ENCODE results near the gene SLC49A3. TPM values are rescaled to one million over a fixed set of nuclear protein-coding genes. Genes with fewer than 3 reads are reported as not detected.
"Not testable (repeated sequence)": the region's sequence is repeated elsewhere in the genome, so short reads cannot be mapped to it uniquely, and the experiment has no call there.

Gene SLC49A3
- total RNA-seq, 2 experiments from 2014 or later: 0.22 to 0.91 TPM

DNA sequence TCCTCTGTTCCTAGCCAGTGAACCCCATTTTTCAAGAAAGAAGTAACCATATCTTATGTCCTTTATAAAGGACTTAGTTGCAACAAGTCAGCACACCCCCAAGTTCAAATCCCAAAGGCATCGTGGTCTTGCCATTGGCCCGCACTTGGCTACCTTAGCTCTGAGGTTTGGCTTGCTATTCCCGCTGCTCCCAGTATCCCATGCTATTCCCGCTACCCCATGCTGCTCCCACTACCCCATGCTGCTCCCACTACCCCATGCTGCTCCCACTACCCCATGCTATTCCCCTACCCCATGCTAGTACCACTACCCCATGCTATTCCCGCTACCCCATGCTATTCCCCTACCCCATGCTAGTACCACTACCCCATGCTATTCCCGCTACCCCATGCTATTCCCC lies 20.7 kb downstream of the SLC49A3 start:
- ATAC-seq (ENCODE audit: poor library complexity); H3K9me3 ChIP-seq (ENCODE audit: control insufficient read depth in 1 of 2, insufficient read depth in 1 of 2, low read length in 2 of 2); H3K27me3 ChIP-seq (ENCODE audit: control insufficient read depth in 1 of 2, insufficient read depth in 2 of 2, low read length in 2 of 2); DNase-seq; H3K4me3 Mint-ChIP-seq; CTCF ChIA-PET; H3K27ac ChIP-seq (ENCODE audit: low read depth in 1 of 2, low read length in 2 of 2); H3K4me1 Mint-ChIP-seq (ENCODE audit: low read depth); H3K27ac Mint-ChIP-seq; H3K27me3 Mint-ChIP-seq; intact Hi-C loops (cut with DNase I, micrococcal nuclease); POLR2A ChIA-PET; H3K4me3 ChIP-seq (ENCODE audit: low read length); H3K9me3 Mint-ChIP-seq: not testable (repeated sequence)
- Histone ChIP-seq H3K4me1 (ENCODE audit: insufficient read depth, low read length) (peaks cover 20% of the 10 kb centered on the region), H3K36me3 (ENCODE audit: insufficient read depth, low read length) (peaks cover 22% of the 10 kb centered on the region)
- H3K36me3 Mint-ChIP-seq (ENCODE audit: low read depth): peaks cover 27% of the 10 kb centered on the region

DNA sequence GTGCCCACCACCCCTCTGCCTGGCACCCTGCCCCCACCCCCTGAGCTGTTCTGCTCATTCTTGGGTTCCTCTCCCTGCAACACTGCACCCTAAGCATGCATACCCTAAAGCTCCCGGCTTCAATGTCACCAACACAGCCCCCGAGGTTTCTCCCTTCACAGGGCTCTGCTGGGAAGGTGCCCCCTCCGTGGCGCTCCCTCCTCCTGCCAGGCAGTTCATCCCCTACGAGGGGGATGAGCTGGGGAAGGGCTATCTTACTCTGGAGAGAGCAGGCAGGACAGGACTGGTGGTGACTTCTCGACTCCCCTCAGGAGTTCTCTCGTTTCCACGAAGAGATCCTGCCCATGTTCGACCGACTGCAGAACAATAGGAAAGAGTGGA lies 21.4 kb downstream of the SLC49A3 start:
- Histone ChIP-seq H3K9me3 (ENCODE audit: control insufficient read depth in 1 of 2, insufficient read depth in 1 of 2, low read length in 2 of 2) (no peaks in the 10 kb centered on the region), H3K27ac (ENCODE audit: low read depth in 1 of 2, low read length in 2 of 2) (no peak overlapping the region), H3K4me1 (ENCODE audit: insufficient read depth, low read length) (peaks cover 22% of the 10 kb centered on the region), H3K36me3 (ENCODE audit: insufficient read depth, low read length) (peaks cover 21% of the 10 kb centered on the region), H3K27me3 (ENCODE audit: control insufficient read depth in 1 of 2, insufficient read depth in 2 of 2, low read length in 2 of 2) (no peaks in the 10 kb centered on the region), H3K4me3 (ENCODE audit: low read length) (no peak overlapping the region)
- intact Hi-C loops (cut with DNase I, micrococcal nuclease): no loop called here
- no peak overlapping the region for H3K4me3 Mint-ChIP-seq
- peaks cover 24% of the 10 kb centered on the region for H3K36me3 Mint-ChIP-seq (ENCODE audit: low read depth)
- H3K27ac Mint-ChIP-seq: no peak overlapping the region
- TF ChIP-seq, protein P1, sequence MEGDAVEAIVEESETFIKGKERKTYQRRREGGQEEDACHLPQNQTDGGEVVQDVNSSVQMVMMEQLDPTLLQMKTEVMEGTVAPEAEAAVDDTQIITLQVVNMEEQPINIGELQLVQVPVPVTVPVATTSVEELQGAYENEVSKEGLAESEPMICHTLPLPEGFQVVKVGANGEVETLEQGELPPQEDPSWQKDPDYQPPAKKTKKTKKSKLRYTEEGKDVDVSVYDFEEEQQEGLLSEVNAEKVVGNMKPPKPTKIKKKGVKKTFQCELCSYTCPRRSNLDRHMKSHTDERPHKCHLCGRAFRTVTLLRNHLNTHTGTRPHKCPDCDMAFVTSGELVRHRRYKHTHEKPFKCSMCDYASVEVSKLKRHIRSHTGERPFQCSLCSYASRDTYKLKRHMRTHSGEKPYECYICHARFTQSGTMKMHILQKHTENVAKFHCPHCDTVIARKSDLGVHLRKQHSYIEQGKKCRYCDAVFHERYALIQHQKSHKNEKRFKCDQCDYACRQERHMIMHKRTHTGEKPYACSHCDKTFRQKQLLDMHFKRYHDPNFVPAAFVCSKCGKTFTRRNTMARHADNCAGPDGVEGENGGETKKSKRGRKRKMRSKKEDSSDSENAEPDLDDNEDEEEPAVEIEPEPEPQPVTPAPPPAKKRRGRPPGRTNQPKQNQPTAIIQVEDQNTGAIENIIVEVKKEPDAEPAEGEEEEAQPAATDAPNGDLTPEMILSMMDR (IDR thresholded peaks at IDR 0.05): no peak
- CTCF ChIA-PET: no interaction called here
- ATAC-seq (ENCODE audit: poor library complexity): no peak
- H3K27me3 Mint-ChIP-seq: no peaks in the 10 kb centered on the region
- no peaks in the 10 kb centered on the region for H3K9me3 Mint-ChIP-seq
- H3K4me1 Mint-ChIP-seq (ENCODE audit: low read depth): peaks cover 10% of the 10 kb centered on the region
- no peak for DNase-seq
- POLR2A ChIA-PET: no interaction called here

DNA sequence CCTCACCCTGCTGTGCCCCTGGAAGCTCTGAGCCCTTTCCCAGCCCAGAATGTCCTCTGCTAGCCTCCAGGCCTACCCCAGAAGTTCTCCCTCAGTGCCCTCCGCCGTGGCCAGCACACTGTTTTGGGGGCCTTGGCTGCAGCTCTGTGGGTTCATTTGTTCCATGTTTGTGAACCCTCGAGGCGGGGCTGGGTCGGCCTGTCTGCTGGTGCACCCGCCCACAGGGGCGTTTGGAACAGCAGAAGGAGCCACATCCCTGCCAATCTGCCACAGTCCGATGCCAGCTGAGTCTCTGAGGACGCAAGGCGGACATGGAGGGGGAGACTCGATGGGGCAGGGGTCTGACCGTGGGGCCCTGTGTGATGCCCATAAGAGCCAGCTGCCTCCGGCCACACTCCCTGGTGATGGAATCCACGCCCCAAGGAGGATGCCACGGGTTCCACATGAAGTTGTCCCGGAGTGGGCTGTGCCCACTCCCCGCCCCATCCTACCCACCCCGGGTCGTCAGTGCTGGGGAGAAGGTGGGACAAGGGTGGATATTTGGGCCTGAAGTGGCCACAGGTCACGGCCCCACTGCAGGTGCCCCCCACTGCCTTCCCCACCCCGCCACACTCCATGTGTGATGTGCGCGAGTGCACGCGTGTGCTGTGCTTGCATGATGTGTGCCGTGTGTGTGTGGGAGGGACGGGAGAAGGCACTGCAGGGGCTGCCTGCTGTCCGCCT lies 22.0 kb downstream of the SLC49A3 start:
- no peak for ATAC-seq (ENCODE audit: poor library complexity)
- Histone ChIP-seq H3K36me3 (ENCODE audit: insufficient read depth, low read length) (peaks cover 15% of the 10 kb centered on the region), H3K27me3 (ENCODE audit: control insufficient read depth in 1 of 2, insufficient read depth in 2 of 2, low read length in 2 of 2) (no peaks in the 10 kb centered on the region), H3K27ac (ENCODE audit: low read depth in 1 of 2, low read length in 2 of 2) (no peak overlapping the region), H3K4me3 (ENCODE audit: low read length) (no peak overlapping the region), H3K9me3 (ENCODE audit: control insufficient read depth in 1 of 2, insufficient read depth in 1 of 2, low read length in 2 of 2) (no peaks in the 10 kb centered on the region), H3K4me1 (ENCODE audit: insufficient read depth, low read length) (peaks cover 22% of the 10 kb centered on the region)
- peaks cover 19% of the 10 kb centered on the region for H3K36me3 Mint-ChIP-seq (ENCODE audit: low read depth)
- TF ChIP-seq, protein P1 (IDR thresholded peaks at IDR 0.05): no peak
- H3K27me3 Mint-ChIP-seq: no peaks in the 10 kb centered on the region
- intact Hi-C loops (cut with DNase I, micrococcal nuclease): no loop called here
- H3K27ac Mint-ChIP-seq: no peak overlapping the region
- H3K4me1 Mint-ChIP-seq (ENCODE audit: low read depth): peaks cover 10% of the 10 kb centered on the region
- no peaks in the 10 kb centered on the region for H3K9me3 Mint-ChIP-seq
- POLR2A ChIA-PET: no interaction called here
- DNase-seq: no peak
- CTCF ChIA-PET: interaction anchor here (1.4 kb wide), 1 partner anchor 7 kb away, joined by 5 read pairs; the partner anchor contains the start of genes ATP5ME and MYL5
- H3K4me3 Mint-ChIP-seq: no peak overlapping the region

DNA sequence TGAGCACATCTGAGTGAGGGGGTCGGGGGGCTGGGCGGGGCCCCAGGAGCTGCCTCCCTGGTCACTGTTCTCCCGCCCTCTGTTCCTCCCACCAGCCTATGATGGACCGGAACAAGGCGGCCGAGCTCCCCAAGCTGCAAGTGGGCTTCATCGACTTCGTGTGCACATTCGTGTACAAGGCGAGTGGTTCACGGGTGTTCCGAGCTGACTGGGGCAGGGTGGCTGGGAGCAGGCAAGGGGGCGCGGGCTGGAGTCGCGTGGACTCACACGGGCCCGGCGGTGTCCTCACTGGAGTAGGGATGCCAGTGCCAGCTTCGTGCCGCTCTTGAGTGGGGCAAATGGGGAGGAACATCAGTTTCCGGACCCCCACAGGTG lies 22.5 kb downstream of the SLC49A3 start:
- Histone ChIP-seq H3K27me3 (ENCODE audit: control insufficient read depth in 1 of 2, insufficient read depth in 2 of 2, low read length in 2 of 2) (no peaks in the 10 kb centered on the region), H3K36me3 (ENCODE audit: insufficient read depth, low read length) (peaks cover 10% of the 10 kb centered on the region), H3K4me3 (ENCODE audit: low read length) (no peak overlapping the region), H3K27ac (ENCODE audit: low read depth in 1 of 2, low read length in 2 of 2) (no peak overlapping the region), H3K9me3 (ENCODE audit: control insufficient read depth in 1 of 2, insufficient read depth in 1 of 2, low read length in 2 of 2) (no peaks in the 10 kb centered on the region), H3K4me1 (ENCODE audit: insufficient read depth, low read length) (peaks cover 22% of the 10 kb centered on the region)
- ATAC-seq (ENCODE audit: poor library complexity) (no peak), DNase-seq (no peak)
- H3K27ac Mint-ChIP-seq: no peak overlapping the region
- H3K9me3 Mint-ChIP-seq: no peaks in the 10 kb centered on the region
- H3K4me1 Mint-ChIP-seq (ENCODE audit: low read depth): peaks cover 10% of the 10 kb centered on the region
- ChIA-PET POLR2A (interaction anchor here (4.3 kb wide), 1 partner anchor 8 kb away, joined by 64 read pairs; the partner anchor contains the start of genes ATP5ME and MYL5), CTCF (interaction anchor here (1.4 kb wide), 1 partner anchor 8 kb away, joined by 5 read pairs; the partner anchor contains the start of genes ATP5ME and MYL5)
- H3K36me3 Mint-ChIP-seq (ENCODE audit: low read depth): peaks cover 14% of the 10 kb centered on the region
- TF ChIP-seq, protein P1 (IDR thresholded peaks at IDR 0.05): no peak
- H3K4me3 Mint-ChIP-seq: no peak overlapping the region
- H3K27me3 Mint-ChIP-seq: no peaks in the 10 kb centered on the region
- intact Hi-C loops (cut with DNase I, micrococcal nuclease): no loop called here
